ENCODE results near the gene RGS6. TPM values are rescaled to one million over a fixed set of nuclear protein-coding genes. Genes with fewer than 3 reads are reported as not detected.

RGS6 gene
- total RNA-seq, 1 donor = 2.5 TPM

DNA sequence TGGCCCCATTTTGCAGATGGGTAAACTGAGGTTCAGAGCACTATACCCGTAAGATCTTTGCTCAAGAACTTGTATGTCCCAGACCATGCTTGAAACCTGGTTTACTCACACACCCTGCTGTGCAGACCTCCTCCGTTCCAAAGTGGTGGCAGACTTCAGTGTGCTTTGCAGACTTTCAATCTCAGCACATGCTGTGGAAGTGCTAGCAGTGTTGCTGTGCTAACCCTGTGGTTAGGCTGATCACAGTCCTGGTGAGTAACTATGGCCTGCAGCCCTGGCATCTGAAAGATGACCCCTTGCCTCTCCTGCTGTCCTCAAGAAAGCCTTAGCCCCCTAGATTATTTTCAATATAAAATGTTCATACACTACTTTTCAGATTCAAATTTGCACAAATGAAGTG, 511.0 kb downstream of the RGS6 start:
- no peaks in the 10 kb centered on the region for H3K9me3 ChIP-seq (ENCODE audit: low read depth, low read length)
- H3K27me3 ChIP-seq (ENCODE audit: insufficient read depth, low read length) = no peaks in the 10 kb centered on the region
- peaks cover 48% of the 10 kb centered on the region for H3K4me1 ChIP-seq (ENCODE audit: insufficient read depth, low read length)
- no peak overlapping the region for H3K4me3 ChIP-seq (ENCODE audit: low read length)

DNA sequence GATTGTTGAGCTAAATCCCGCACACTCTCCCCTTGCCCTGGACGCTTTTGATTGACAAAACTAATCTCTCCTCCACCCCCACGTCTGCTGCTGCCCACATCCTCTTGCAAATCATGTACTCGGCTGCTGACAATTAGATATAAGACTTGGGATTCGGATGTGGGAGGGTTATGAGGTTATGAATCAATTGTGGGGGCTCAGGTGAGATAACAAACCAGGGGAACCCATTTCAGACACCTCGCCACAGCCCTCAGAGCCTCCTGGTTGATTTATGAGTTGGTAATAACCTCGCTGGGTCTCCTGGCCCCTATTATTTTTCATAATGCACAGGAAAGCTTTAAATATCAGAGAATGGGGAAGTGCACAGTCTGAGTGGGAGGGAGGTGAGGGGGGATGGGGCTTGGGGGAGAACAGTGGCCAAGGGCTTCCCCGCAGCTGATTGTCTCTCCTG, 511.8 kb downstream of the RGS6 start:
- no peaks in the 10 kb centered on the region for H3K27me3 ChIP-seq (ENCODE audit: insufficient read depth, low read length)
- no peaks in the 10 kb centered on the region for H3K9me3 ChIP-seq (ENCODE audit: low read depth, low read length)
- H3K4me1 ChIP-seq (ENCODE audit: insufficient read depth, low read length) = peaks cover 48% of the 10 kb centered on the region
- H3K4me3 ChIP-seq (ENCODE audit: low read length) = no peak overlapping the region

DNA sequence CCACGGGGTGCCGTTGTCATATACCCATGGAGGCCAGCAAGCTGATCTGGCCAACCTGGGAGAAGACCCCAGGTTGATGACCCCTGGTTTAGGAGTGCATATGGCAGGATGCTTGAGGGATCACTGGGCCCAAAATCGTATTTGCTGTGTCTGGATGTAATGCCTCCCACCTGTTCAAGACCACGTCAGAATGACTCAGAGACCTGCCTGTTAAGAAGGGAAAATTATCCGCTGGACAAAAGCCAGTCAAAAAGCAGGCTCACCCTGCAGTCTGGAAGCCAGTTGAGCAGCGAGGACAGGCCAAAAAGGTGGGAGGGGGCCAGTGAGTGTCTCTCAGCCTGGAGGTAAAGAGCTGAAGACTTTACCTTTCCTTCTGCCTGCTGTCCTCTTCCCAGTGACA, 512.5 kb downstream of the RGS6 start:
- H3K4me3 ChIP-seq (ENCODE audit: low read length) = no peak overlapping the region
- H3K4me1 ChIP-seq (ENCODE audit: insufficient read depth, low read length) = peaks cover 43% of the 10 kb centered on the region

DNA sequence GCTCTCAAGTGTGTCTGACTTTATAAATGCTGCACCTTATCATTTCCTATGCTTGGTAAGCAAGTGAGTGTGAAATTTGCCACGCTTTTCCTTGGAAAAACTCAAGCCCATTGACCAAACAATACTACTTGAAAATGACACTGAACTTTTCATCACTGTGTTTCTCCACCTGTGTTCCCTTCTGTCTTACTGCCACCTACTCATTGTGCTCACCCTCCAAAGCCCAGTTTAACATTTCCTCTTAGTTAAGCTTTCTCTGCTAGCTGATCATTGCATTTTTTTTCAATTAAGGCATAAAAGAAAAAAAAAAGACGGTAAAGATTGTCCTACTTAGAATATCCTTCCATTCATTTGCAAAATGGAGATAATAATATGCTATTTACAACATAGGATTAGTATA, 516.0 kb downstream of the RGS6 start:
- peaks cover 39% of the 10 kb centered on the region for H3K4me1 ChIP-seq (ENCODE audit: insufficient read depth, low read length)
- no peaks in the 10 kb centered on the region for H3K27me3 ChIP-seq (ENCODE audit: insufficient read depth, low read length)
- no peak overlapping the region for H3K4me3 ChIP-seq (ENCODE audit: low read length)
- H3K9me3 ChIP-seq (ENCODE audit: low read depth, low read length) = no peaks in the 10 kb centered on the region

More for the DNA sequence above, 512.5 kb downstream of the RGS6 start:
- Histone ChIP-seq H3K9me3 (ENCODE audit: low read depth, low read length) (no peaks in the 10 kb centered on the region), H3K27me3 (ENCODE audit: insufficient read depth, low read length) (no peaks in the 10 kb centered on the region)

DNA sequence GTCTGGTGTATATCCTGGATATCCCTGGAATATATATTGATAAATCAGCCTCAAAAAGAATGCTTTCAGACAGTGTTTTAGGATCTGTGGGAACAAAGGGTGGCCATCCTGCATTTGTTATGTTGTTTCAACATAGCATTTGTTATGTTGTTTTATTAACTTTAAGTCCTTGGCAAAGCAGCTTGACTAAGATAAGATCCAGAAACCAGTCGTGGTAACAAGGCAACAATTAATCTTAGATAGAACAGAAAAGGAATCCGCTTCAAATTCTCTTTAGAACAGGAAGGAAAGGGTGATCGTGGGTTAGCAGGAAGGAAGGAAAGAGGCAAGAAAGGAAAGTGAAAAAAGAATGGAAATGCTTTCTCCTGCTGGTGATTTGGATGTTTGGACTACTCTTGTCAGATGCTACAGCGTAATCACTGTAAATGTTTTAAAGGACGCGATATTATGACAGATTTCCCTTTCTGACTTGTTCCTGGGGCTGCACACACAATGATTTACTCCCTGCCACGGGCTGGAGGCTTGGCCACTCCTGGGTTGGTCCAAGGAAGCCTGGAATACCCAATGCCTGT, 518.3 kb downstream of the RGS6 start:
- no peaks in the 10 kb centered on the region for H3K27me3 ChIP-seq (ENCODE audit: insufficient read depth, low read length)
- H3K9me3 ChIP-seq (ENCODE audit: low read depth, low read length) = no peaks in the 10 kb centered on the region
- H3K4me3 ChIP-seq (ENCODE audit: low read length) = no peak overlapping the region
- peaks cover 23% of the 10 kb centered on the region for H3K4me1 ChIP-seq (ENCODE audit: insufficient read depth, low read length)

DNA sequence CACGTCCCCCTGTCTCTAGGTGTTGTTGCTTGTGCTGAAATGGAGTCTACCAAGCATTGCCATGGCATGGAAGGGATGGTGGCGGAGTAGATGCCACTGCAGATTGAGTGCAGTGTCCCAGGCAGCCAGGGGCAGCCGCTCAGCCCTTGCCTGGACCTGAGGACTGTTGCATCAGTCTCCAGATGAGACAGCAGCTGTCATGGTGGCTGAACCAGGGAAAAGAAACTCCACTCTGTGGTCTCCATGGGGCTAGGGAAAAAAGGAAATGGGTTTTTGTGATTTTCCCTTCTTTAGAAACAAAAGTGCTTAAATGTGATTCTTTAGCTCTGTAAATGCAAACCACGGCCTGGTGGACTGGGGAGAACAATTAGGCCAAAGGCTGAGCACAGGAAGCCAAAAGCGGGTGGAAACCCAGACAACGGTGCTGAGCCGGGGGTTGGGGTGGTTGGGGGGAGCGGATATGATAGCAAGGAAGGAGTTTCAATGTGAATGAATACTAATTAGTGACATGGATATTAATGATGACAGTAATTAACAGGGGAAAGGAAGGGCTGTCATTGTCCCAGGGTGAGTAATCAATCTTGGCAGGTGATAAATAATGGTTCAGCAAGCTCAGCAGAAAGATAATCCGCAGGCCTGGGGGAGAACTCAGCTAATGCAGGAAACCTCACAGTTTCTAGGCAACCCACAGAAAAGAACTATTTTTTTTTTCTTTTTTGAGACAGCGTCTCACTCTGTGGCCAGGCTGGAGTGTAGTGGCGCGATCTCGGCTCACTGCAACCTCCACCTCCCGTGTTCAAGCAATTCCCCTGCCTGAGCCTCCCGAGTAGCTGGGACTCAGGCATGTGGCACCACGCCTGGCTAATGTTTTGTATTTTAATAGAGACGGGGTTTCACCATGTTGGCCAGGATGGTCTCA, 519.1 kb downstream of the RGS6 start:
- Histone ChIP-seq H3K4me1 (ENCODE audit: insufficient read depth, low read length) (peaks cover 23% of the 10 kb centered on the region), H3K4me3 (ENCODE audit: low read length) (no peak overlapping the region), H3K9me3 (ENCODE audit: low read depth, low read length) (no peaks in the 10 kb centered on the region), H3K27me3 (ENCODE audit: insufficient read depth, low read length) (no peaks in the 10 kb centered on the region)

DNA sequence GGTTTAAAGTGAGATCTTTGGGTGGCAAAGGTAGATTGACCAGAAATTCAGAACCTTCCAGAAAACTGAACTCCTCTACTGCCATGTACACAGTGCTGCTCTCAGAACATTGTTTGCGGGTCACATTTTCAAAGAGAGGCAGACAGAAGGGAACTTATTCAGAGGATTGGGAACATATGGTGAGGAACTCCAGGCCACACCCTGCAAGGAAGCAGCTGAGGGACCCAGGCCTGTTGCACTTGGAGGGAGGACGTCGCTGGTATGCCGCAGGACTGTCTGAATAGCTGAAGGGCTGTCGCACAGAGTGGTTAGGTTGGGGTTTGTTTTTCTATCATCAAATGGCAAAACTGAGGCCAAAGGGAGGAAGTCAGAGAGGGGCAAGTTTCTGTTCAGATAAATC, 520.5 kb downstream of the RGS6 start:
- Histone ChIP-seq H3K4me3 (ENCODE audit: low read length) (no peak overlapping the region), H3K27me3 (ENCODE audit: insufficient read depth, low read length) (no peaks in the 10 kb centered on the region), H3K4me1 (ENCODE audit: insufficient read depth, low read length) (peaks cover 23% of the 10 kb centered on the region), H3K9me3 (ENCODE audit: low read depth, low read length) (no peaks in the 10 kb centered on the region)

DNA sequence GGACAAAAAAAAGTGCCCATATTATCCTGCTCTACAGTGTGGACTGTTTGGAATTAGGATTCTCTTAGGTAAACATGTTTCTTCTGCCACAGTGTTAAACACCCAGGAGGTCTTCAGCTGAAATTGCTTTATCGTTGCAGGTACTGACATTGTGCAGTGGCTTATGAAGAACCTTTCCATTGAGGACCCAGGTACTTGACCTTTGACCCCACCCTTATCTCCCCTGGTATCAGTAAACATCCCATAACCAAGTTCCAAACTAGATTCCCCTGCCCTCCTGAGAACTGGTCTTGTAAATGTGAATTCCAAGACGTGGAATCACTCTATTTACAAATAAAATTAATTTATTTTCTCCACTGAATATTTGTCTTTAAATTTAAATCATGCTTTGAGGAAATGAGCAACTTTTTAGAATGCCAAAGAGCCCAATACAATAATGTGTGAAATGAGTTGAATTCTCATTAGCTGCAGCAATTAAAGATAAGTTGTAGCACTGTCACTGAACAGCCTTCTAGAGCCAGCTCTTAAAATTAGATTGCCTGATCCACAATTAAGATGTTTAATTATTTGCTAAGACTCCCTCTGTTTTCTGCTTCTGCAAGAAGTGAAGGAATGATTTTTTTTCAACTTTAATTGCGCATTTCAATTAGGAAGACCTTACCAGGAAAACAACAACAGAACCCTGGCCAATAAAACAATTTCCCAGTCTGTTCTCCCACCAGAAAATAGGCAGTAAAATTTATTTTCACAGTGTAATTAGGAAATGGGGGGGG, 522.3 kb downstream of the RGS6 start:
- H3K4me1 ChIP-seq (ENCODE audit: insufficient read depth, low read length) = peaks cover 23% of the 10 kb centered on the region
- H3K4me3 ChIP-seq (ENCODE audit: low read length) = no peak overlapping the region
- H3K9me3 ChIP-seq (ENCODE audit: low read depth, low read length) = no peaks in the 10 kb centered on the region
- H3K27me3 ChIP-seq (ENCODE audit: insufficient read depth, low read length) = peaks cover 2% of the 10 kb centered on the region

DNA sequence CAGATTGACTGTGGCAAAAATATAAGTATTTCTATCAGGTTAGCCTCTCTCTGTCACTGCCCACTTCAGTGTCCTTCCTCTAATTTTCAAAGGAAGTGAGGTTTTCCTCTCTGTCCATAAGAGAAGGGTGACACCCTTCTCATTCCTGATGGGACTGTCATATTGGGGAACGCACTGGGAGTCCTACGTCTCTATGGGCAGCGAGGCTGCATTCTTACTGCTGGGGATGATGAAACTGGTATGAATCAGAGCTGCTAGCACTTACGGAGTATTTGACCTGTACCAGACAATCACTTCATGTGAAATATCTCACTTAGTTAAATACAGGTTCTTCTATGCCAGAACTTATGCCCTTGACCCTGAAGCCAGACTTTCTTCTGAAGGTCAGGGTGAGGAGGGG, 525.4 kb downstream of the RGS6 start:
- Histone ChIP-seq H3K27me3 (ENCODE audit: insufficient read depth, low read length) (peaks cover 2% of the 10 kb centered on the region), H3K4me3 (ENCODE audit: low read length) (no peak overlapping the region), H3K9me3 (ENCODE audit: low read depth, low read length) (no peaks in the 10 kb centered on the region), H3K4me1 (ENCODE audit: insufficient read depth, low read length) (peaks cover 2% of the 10 kb centered on the region)

DNA sequence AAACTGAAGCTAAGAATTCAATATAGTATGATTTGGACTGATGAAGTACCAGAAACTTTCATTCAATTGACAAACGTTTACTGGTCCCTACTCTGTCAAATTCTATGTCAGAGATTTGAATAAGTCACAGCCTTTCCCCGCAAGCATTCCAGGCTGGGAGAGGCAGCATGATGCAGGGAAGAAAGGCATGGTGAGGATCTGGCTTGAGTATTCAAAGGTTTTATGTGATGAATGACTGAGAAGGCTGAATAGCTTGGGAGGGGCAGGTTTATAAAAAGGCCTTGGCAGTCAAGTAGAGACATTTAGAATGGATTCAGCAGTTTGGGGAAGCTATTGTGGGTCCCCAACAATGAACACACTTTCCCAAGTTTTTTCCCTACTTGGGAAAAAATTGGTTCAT, 529.8 kb downstream of the RGS6 start:
- H3K4me1 ChIP-seq (ENCODE audit: insufficient read depth, low read length) = no peaks in the 10 kb centered on the region
- H3K4me3 ChIP-seq (ENCODE audit: low read length) = no peak overlapping the region
- H3K9me3 ChIP-seq (ENCODE audit: low read depth, low read length) = peaks cover 9% of the 10 kb centered on the region
- peaks cover 2% of the 10 kb centered on the region for H3K27me3 ChIP-seq (ENCODE audit: insufficient read depth, low read length)

DNA sequence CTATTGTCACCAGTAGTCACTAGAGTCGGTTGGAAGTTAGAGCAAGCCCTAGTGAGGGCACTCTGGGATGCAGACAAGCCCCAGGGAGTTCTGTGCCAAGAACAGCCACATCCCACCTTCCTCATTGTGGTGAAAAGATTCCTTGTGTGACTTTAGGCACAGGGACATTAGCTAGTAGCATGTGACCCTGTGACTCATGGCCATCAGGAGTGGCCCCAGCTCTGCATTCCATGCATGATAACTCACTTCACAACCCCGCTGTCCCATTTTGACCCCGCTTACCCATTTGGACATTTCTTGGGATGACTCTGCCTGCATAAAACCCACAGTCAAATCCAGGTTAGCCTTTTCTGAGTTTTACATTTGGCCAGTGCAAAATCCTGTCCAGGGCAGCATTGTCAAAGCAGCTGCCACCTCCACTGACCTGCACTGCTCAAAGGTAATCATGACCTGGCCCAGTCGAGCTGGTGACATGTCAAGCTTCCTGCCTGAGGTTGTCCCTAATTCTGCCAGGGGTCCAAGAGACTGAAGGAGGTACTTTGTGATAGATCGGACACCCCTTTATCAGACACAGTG, 531.1 kb downstream of the RGS6 start:
- Histone ChIP-seq H3K9me3 (ENCODE audit: low read depth, low read length) (peaks cover 9% of the 10 kb centered on the region), H3K4me1 (ENCODE audit: insufficient read depth, low read length) (no peaks in the 10 kb centered on the region), H3K4me3 (ENCODE audit: low read length) (no peak overlapping the region), H3K27me3 (ENCODE audit: insufficient read depth, low read length) (peaks cover under 1% of the 10 kb centered on the region)

DNA sequence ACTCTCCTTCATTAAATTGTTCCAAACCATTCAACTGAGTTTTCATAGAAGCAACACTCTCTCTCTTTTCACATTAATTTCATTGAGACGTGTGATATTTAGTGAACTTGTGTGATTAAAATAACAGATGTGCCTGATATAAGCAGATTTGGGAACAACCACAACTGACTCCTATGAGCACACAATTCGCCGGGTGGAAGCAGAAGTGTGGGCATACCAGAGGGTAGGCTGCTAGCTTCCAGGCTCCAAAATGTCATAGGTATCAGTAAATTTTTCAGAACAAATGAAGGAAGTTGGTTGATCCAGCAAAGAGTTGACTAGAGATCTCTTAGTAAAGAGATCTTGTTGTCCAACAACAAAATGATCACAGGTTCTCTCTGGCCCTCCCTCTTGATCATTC, 532.0 kb downstream of the RGS6 start:
- Histone ChIP-seq H3K9me3 (ENCODE audit: low read depth, low read length) (peaks cover 9% of the 10 kb centered on the region), H3K4me3 (ENCODE audit: low read length) (no peak overlapping the region), H3K4me1 (ENCODE audit: insufficient read depth, low read length) (no peaks in the 10 kb centered on the region), H3K27me3 (ENCODE audit: insufficient read depth, low read length) (no peaks in the 10 kb centered on the region)

DNA sequence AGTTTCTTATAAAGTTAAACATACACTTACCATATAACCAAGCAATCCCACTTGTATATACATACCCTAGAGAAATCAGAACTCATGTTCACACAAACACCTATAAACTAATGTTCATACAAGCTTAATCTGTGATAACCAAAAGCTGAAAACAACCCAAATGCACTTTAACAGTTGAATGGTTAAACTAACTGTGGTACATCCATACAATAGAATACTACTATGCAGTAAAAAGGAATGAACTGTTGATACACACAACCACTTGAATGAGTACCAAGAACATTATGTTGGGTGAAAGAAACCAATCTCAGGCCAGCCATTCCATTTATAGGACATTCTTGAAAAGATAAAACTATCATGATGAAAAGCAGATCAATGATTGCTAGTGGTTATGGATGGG, 534.1 kb downstream of the RGS6 start:
- H3K4me1 ChIP-seq (ENCODE audit: insufficient read depth, low read length) = no peaks in the 10 kb centered on the region
- peaks cover 9% of the 10 kb centered on the region for H3K9me3 ChIP-seq (ENCODE audit: low read depth, low read length)
- no peak overlapping the region for H3K4me3 ChIP-seq (ENCODE audit: low read length)
- no peaks in the 10 kb centered on the region for H3K27me3 ChIP-seq (ENCODE audit: insufficient read depth, low read length)

DNA sequence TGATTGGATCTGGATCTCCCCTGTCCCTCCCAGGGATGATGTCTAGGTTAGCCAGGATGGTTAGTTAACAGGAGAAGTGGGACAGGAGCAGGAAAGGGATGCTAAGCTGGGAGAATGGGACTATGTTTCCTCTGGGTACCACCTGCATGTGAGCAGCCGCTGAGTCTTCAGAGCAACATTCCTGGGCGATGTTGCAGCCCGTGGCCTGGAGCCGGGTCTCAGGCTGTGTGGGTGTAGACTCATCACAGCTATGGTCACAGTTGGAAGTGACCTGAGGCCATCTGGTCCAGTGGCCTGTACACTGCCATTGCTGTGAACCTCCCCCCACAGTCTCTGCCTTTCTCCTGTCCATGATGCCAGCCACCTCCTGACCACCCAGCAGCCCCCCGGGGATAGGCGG, 539.1 kb downstream of the RGS6 start:
- H3K9me3 ChIP-seq (ENCODE audit: low read depth, low read length) = peaks cover 3% of the 10 kb centered on the region
- no peak overlapping the region for H3K4me3 ChIP-seq (ENCODE audit: low read length)
- peaks cover 5% of the 10 kb centered on the region for H3K4me1 ChIP-seq (ENCODE audit: insufficient read depth, low read length)
- no peaks in the 10 kb centered on the region for H3K27me3 ChIP-seq (ENCODE audit: insufficient read depth, low read length)

DNA sequence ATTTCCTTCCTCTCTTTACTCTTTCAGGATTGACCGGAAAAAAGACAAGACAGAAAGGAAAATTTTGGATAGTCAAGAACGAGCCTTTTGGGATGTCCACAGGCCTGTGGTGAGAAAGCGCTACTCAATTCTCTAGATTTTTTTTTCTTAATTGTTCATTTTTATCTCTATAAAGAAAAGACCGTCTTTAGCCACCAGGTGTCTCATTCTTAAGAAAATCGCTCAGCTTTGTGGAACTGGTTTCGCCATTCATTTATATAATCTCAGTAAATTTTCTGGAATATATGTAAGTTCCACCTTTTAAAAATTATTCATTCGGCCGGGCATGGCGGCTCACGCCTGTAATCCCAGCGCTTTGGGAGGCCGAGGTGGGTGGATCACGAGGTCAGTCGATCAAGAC, 540.6 kb downstream of the RGS6 start:
- no peak overlapping the region for H3K4me3 ChIP-seq (ENCODE audit: low read length)
- peaks cover 20% of the 10 kb centered on the region for H3K4me1 ChIP-seq (ENCODE audit: insufficient read depth, low read length)
- H3K9me3 ChIP-seq (ENCODE audit: low read depth, low read length) = no peaks in the 10 kb centered on the region
- no peaks in the 10 kb centered on the region for H3K27me3 ChIP-seq (ENCODE audit: insufficient read depth, low read length)
